Measurements from ENCODE around the gene PEPD.

Gene PEPD

GRCh38 chr19:33406521-33407139 lies 115.0 kb downstream of the PEPD start:
- TF ChIP-seq CTCF (conservative IDR thresholded peaks at IDR 0.05; ENCODE audit: low read depth) = peak; percentile 89
- peak; percentile 66 for DNase-seq (ENCODE audit: low spot score)
- no peak overlapping the region for H3K27ac ChIP-seq
- ChIA-PET POLR2A (ENCODE audit: low non-redundant PET) (no interaction called here), CTCF (interaction anchor here (0.5 to 2.7 kb wide), 35 partner anchors 10 to 363 kb away, joined by 3 to 50 read pairs (median 3); partner anchors contain the start of gene CEBPA)

GRCh38 chr19:33405553-33406461 lies 115.8 kb downstream of the PEPD start:
- H3K27ac ChIP-seq = no peak overlapping the region

GRCh38 chr19:33405254-33405552 lies 116.4 kb downstream of the PEPD start:
- no peak for TF ChIP-seq CTCF (conservative IDR thresholded peaks at IDR 0.05; ENCODE audit: low read depth)
- H3K27ac ChIP-seq = no peak overlapping the region
- POLR2A ChIA-PET (ENCODE audit: low non-redundant PET) = no interaction called here
- no peak for DNase-seq (ENCODE audit: low spot score)
- CTCF ChIA-PET = interaction anchor here (0.7 to 2.7 kb wide), 4 partner anchors 163 to 1884 kb away, joined by 3 to 50 read pairs (median 14); no protein-coding TSS in a partner anchor

More at GRCh38 chr19:33405553-33406461, 115.8 kb downstream of the PEPD start:
- no peak for DNase-seq (ENCODE audit: low spot score)
- no peak for TF ChIP-seq CTCF (conservative IDR thresholded peaks at IDR 0.05; ENCODE audit: low read depth)
- ChIA-PET POLR2A (ENCODE audit: low non-redundant PET) (no interaction called here), CTCF (interaction anchor here (0.6 to 2.7 kb wide), 20 partner anchors 11 to 1884 kb away, joined by 3 to 50 read pairs (median 4); partner anchors contain the start of gene CEBPA)

GRCh38 chr19:33404506-33405253 lies 116.9 kb downstream of the PEPD start:
- CTCF ChIA-PET = interaction anchor here (2.0 to 2.8 kb wide), 3 partner anchors 163 to 170 kb away, joined by 6 to 50 read pairs (median 14); no protein-coding TSS in a partner anchor
- TF ChIP-seq CTCF (conservative IDR thresholded peaks at IDR 0.05; ENCODE audit: low read depth) = no peak
- H3K27ac ChIP-seq = no peak overlapping the region
- POLR2A ChIA-PET (ENCODE audit: low non-redundant PET) = no interaction called here
- DNase-seq (ENCODE audit: low spot score) = no peak

GRCh38 chr19:33403973-33404304 lies 117.7 kb downstream of the PEPD start:
- no peak overlapping the region for H3K27ac ChIP-seq
- POLR2A ChIA-PET (ENCODE audit: low non-redundant PET) = interaction anchor here (0.6 kb wide), 1 partner anchor 160 kb away, joined by 3 read pairs; no protein-coding TSS in a partner anchor

More at GRCh38 chr19:33403973-33404304, 117.7 kb downstream of the PEPD start:
- no peak for DNase-seq (ENCODE audit: low spot score)
- CTCF ChIA-PET = interaction anchor here (2.0 to 2.8 kb wide), 2 partner anchors 162 to 169 kb away, joined by 6 to 14 read pairs; no protein-coding TSS in a partner anchor
- no peak for TF ChIP-seq CTCF (conservative IDR thresholded peaks at IDR 0.05; ENCODE audit: low read depth)
